Hepatocyte (in vitro differentiated cells): ENCODE data around the gene INSRR. TPM values are rescaled to one million over a fixed set of nuclear protein-coding genes. Genes with fewer than 3 reads are reported as not detected.

ENCODE experiments used
- DNase-seq: peaks from one replicate; pipeline ENCODE4 v3.0.0-alpha.2; 2016; ENCODE audit warnings: low spot score
- H2AFZ ChIP-seq: fragments of 200-600 bp; sonication (generic); 2 replicates; pipeline ENCODE4 v1.6.0; 2016; ENCODE audit warnings: antibody characterized with exemption, mild to moderate bottlenecking
- H3K27ac ChIP-seq: fragments of 200-600 bp; sonication (generic); 2 replicates; pipeline ENCODE4 v1.5.1; 2016; ENCODE audit warnings: mild to moderate bottlenecking
- H3K27me3 ChIP-seq: fragments of 200-600 bp; sonication (generic); 2 replicates; pipeline ENCODE4 v1.6.1; 2016
- H3K36me3 ChIP-seq: fragments of 200-600 bp; sonication (generic); replicated peaks from 2 replicates; pipeline ENCODE4 v1.5.1; 2016; ENCODE audit warnings: low read depth; ENCODE audit not compliant: insufficient read depth
- H3K4me1 ChIP-seq: fragments of 200-600 bp; sonication (generic); 2 replicates; pipeline ENCODE4 v1.5.1; 2016; ENCODE audit warnings: mild to moderate bottlenecking, moderate library complexity; ENCODE audit not compliant: insufficient read depth
- H3K4me2 ChIP-seq: fragments of 200-600 bp; sonication (generic); 2 replicates; pipeline ENCODE4 v1.6.0; 2016
- H3K4me3 ChIP-seq: fragments of 200-600 bp; sonication (generic); 2 replicates; pipeline ENCODE4 v1.5.1; 2016; ENCODE audit warnings: mild to moderate bottlenecking
- H3K79me2 ChIP-seq: fragments of 200-600 bp; sonication (generic); 2 replicates; pipeline ENCODE4 v1.6.0; 2017; ENCODE audit warnings: mild to moderate bottlenecking
- H3K9me2 ChIP-seq: fragments of 200-600 bp; sonication (generic); replicated peaks from 2 replicates; pipeline ENCODE4 v1.6.0; 2017; ENCODE audit warnings: mild to moderate bottlenecking; ENCODE audit not compliant: insufficient read depth
- H3K9me3 ChIP-seq: fragments of 200-600 bp; sonication (generic); 2 replicates; pipeline ENCODE4 v1.5.1; 2016; ENCODE audit warnings: low read depth, mild to moderate bottlenecking
- H4K20me1 ChIP-seq: fragments of 200-600 bp; sonication (generic); 2 replicates; pipeline ENCODE4 v1.6.0; 2016; ENCODE audit warnings: mild to moderate bottlenecking; ENCODE audit not compliant: insufficient read depth, poor library complexity, severe bottlenecking
- EZH2 ChIP-seq: fragments of 200-600 bp; sonication (generic); IDR thresholded peaks from 2 replicates; pipeline ENCODE4 v1.6.1; 2016; ENCODE audit warnings: antibody characterized with exemption, mild to moderate bottlenecking, borderline replicate concordance
- EZH2phosphoT487 ChIP-seq: fragments of 200-600 bp; sonication (generic); IDR thresholded peaks from one replicate; pipeline ENCODE4 v1.6.1; 2018; ENCODE audit warnings: antibody characterized with exemption, mild to moderate bottlenecking, low read depth, moderate library complexity; ENCODE audit not compliant: unreplicated experiment, severe bottlenecking
- WGBS: methylation state at CpG from one replicate; pipeline ENCODE4 v1.1.6; 2016; ENCODE audit warnings: low lambda C conversion rate; ENCODE audit errors: missing lambda C conversion rate; 5-methylcytosine and 5-hydroxymethylcytosine counted together
- polyA plus RNA-seq: library from polyadenylated mRNA; unstranded; fragments of >200 nt; fragmentation: Nextera tagmentation; extraction: Ambion mirVana; gene quantifications from 2 replicates; pipeline ENCODE4 v1.2.1, GENCODE V29; 2016
- total RNA-seq: library from RNA; depleted of rRNA; stranded (reverse); fragments of >200 nt; gene quantifications from 2 replicates; pipeline ENCODE4 v1.2.3, GENCODE V29; 2014
- TF ChIP-seq, protein P1 (sequence below): fragments of 200-600 bp; sonication (generic); IDR thresholded peaks from 2 replicates; pipeline ENCODE4 v1.5.1; 2016; ENCODE audit warnings: antibody characterized with exemption, mild to moderate bottlenecking; ENCODE audit not compliant: poor library complexity

The INSRR gene
- total and polyA plus RNA-seq, 2 experiments from 2014 or later: not detected

DNA sequence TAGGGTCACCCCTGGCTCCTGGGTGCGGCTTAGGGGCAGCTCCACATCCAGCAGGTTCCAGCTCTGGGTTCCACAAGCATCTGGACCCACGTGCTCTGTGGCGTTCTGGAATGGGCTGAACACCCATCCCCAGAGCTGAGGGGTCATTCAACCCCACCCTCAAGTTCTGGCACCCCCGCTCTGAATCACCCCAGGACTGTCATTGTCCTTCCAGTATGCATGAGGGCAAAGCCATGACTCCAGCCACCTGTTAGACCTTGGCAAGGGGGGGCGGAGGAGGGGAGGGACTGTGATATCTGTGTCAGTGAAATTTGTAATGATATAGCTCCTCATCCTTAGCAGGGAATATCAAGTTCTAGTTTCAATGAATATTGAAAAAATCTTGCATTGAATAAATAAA is 12.3 kb downstream of the INSRR start:
- H3K36me3 ChIP-seq: no peaks in the 10 kb centered on the region
- DNase-seq: no peak
- H3K27ac ChIP-seq: no peak overlapping the region
- no peak for TF ChIP-seq EZH2
- TF ChIP-seq EZH2phosphoT487: no peak
- TF ChIP-seq, protein P1, sequence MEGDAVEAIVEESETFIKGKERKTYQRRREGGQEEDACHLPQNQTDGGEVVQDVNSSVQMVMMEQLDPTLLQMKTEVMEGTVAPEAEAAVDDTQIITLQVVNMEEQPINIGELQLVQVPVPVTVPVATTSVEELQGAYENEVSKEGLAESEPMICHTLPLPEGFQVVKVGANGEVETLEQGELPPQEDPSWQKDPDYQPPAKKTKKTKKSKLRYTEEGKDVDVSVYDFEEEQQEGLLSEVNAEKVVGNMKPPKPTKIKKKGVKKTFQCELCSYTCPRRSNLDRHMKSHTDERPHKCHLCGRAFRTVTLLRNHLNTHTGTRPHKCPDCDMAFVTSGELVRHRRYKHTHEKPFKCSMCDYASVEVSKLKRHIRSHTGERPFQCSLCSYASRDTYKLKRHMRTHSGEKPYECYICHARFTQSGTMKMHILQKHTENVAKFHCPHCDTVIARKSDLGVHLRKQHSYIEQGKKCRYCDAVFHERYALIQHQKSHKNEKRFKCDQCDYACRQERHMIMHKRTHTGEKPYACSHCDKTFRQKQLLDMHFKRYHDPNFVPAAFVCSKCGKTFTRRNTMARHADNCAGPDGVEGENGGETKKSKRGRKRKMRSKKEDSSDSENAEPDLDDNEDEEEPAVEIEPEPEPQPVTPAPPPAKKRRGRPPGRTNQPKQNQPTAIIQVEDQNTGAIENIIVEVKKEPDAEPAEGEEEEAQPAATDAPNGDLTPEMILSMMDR: no peak
- no peaks in the 10 kb centered on the region for H4K20me1 ChIP-seq
- H3K4me1 ChIP-seq: no peaks in the 10 kb centered on the region
- H3K4me2 ChIP-seq: no peak overlapping the region
- no peaks in the 10 kb centered on the region for H3K9me2 ChIP-seq
- H3K9me3 ChIP-seq: no peaks in the 10 kb centered on the region
- no peak overlapping the region for H3K4me3 ChIP-seq
- no peak overlapping the region for H2AFZ ChIP-seq
- WGBS: 88% methylated on average over 5 of the region's 5 CpGs
- H3K27me3 ChIP-seq: peaks cover 74% of the 10 kb centered on the region
- no peaks in the 10 kb centered on the region for H3K79me2 ChIP-seq

DNA sequence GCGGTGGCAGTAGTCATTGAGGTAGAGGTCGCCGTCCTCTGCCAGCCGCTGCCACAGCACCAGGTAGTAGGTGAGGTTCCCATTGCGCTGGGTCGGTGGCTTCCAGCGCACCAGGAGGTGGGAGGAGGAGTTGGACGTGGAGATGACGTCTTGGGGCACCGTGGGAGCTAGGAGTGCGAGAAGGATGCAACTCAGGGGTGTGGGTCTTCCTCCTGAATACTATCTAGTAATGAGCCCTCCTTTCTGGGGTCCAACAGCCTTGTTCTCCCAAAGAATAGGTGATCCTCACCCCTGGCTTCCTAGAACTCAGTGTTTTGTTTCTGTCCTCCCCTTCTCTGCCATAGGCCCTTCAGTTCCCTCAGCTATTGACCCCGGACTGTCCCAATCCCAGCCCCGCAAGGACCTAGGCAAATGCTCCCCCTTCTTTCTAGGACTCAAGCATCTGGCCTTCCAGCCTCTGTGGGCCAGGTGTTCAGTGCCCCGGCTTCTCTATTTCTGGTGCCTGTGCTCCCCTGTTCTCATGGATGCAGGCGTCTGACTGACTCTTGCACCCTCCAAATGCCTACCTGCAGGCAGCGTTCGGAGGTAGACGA is 12.9 kb downstream of the INSRR start:
- Histone ChIP-seq H2AFZ (no peak overlapping the region), H3K4me2 (no peak overlapping the region)
- WGBS: 53% methylated on average over 17 of the region's 18 CpGs

DNA sequence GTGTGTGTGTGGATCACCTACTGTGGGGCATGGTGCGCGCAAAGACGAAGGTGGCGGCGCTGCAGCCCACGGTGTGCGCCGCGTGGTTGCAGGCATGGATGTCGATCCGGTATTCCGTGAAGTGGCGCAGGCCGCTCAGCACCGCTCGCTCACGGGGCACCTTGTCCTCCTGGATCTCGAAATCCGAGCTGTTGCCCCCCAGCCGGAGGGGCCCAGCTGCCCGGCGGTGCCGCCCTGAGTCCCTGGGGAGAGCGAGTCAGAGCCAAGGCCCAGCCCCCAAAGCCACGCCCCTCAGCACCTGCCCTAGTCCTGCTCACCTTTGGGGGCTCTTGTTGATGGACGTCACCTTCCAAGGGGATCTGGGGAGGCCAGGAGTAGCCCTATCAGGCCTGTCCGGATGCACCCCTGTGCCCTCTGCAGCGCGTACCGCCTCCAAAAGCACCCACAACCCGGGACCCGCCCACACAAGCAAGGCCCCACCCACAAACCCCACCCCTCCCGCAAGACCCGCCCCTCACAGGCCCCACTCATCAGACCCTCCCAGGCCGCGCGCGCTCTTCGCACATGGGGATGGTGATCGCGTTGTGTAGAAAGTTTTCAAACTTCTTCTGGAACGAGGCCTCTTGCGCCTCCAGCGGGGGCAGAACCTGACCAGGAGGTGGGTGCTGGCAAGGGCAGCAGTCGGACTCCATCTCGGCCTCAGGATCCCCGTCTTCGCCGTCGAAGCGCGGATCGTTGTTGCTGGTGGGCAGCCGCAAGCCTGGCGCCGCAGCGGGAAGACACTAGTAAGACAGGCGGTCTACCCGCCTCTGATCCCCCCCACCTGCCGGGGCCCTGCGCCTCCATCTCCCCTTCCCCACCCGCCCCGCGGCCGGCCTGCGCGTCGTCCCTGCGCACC is 13.6 kb downstream of the INSRR start:
- no peak overlapping the region for H2AFZ ChIP-seq
- no peaks in the 10 kb centered on the region for H3K4me1 ChIP-seq
- no peaks in the 10 kb centered on the region for H3K36me3 ChIP-seq
- WGBS: 8% methylated on average over 44 of the region's 69 CpGs
- no peaks in the 10 kb centered on the region for H3K79me2 ChIP-seq
- no peak for DNase-seq
- no peaks in the 10 kb centered on the region for H4K20me1 ChIP-seq
- TF ChIP-seq, protein P1: no peak
- TF ChIP-seq EZH2phosphoT487 (no peak), EZH2 (no peak)
- H3K9me3 ChIP-seq: no peaks in the 10 kb centered on the region
- no peak overlapping the region for H3K27ac ChIP-seq
- peak overlapping the region; percentile 46 for H3K4me2 ChIP-seq
- H3K4me3 ChIP-seq: no peak overlapping the region
- H3K9me2 ChIP-seq: no peaks in the 10 kb centered on the region
- peaks cover 70% of the 10 kb centered on the region for H3K27me3 ChIP-seq

More for the DNA sequence above, 12.9 kb downstream of the INSRR start:
- no peaks in the 10 kb centered on the region for H3K36me3 ChIP-seq
- no peak for DNase-seq
- H3K79me2 ChIP-seq: no peaks in the 10 kb centered on the region
- no peak for TF ChIP-seq EZH2
- TF ChIP-seq EZH2phosphoT487: no peak
- TF ChIP-seq, protein P1: no peak
- H3K9me3 ChIP-seq: no peaks in the 10 kb centered on the region
- H3K27ac ChIP-seq: no peak overlapping the region
- no peaks in the 10 kb centered on the region for H4K20me1 ChIP-seq
- H3K4me1 ChIP-seq: no peaks in the 10 kb centered on the region
- H3K9me2 ChIP-seq: no peaks in the 10 kb centered on the region
- H3K4me3 ChIP-seq: no peak overlapping the region
- H3K27me3 ChIP-seq: peaks cover 74% of the 10 kb centered on the region
